H1 (cell line): ENCODE data around the gene HNRNPAB. TPM values are rescaled to one million over a fixed set of nuclear protein-coding genes. Genes with fewer than 3 reads are reported as not detected.
A peak's percentile ranks its signal among the peaks of the same experiment; 100 is the strongest.

Experiments used
- CTCF ChIA-PET: fragments of 300-600 bp; sonication (Branson Sonifier 250); formaldehyde crosslinking; loops from one replicate; lab custom pipeline; 2021; ENCODE audit not compliant: partially characterized antibody; lab: Charles Lee
- POLR2A ChIA-PET: fragments of 300-600 bp; sonication (Branson Sonifier 250); formaldehyde crosslinking; loops from one replicate; lab custom pipeline; 2021; ENCODE audit warnings: inconsistent platforms; ENCODE audit not compliant: partially characterized antibody; lab: Charles Lee
- DNase-seq, 2 experiments: peaks; one replicate each; pipeline versions ENCODE4 v3.0.0 to v3.0.0-alpha.2; 2010 to 2022; ENCODE audit warnings: low spot score in 2 of 2, low read depth in 1 of 2, mixed read lengths in 1 of 2
- FAIRE-seq: peaks from 2 replicates; lab custom pipeline; 2011; peaks lifted over from hg19 to GRCh38; lab: Jason Lieb, UNC
- H2AFZ ChIP-seq: 2 replicates; pipeline ENCODE4 v1.8.1; 2012; ENCODE audit warnings: low read length, inconsistent platforms
- H2AK5ac ChIP-seq: 2 replicates; pipeline ENCODE4 v1.6.1; 2013; ENCODE audit warnings: low read depth, low read length
- H2BK120ac ChIP-seq: replicated peaks from 2 replicates; pipeline ENCODE3; 2013; ENCODE audit warnings: low read depth, low read length, inconsistent platforms
- H2BK12ac ChIP-seq: 2 replicates; pipeline ENCODE4 v1.6.1; 2013; ENCODE audit warnings: low read depth, low read length
- H2BK15ac ChIP-seq: 2 replicates; pipeline ENCODE4 v1.6.1; 2013; ENCODE audit warnings: low read length
- H2BK20ac ChIP-seq: 2 replicates; pipeline ENCODE4 v1.6.1; 2013; ENCODE audit warnings: low read length
- H2BK5ac ChIP-seq: 2 replicates; pipeline ENCODE4 v1.6.1; 2013; ENCODE audit warnings: low read depth, low read length
- H3K14ac ChIP-seq: 2 replicates; pipeline ENCODE4 v1.6.1; 2013; ENCODE audit warnings: inconsistent platforms; ENCODE audit not compliant: insufficient read length
- H3K18ac ChIP-seq: 2 replicates; pipeline ENCODE4 v1.6.1; 2013; ENCODE audit warnings: low read length; ENCODE audit errors: extremely low read depth
- H3K23ac ChIP-seq: 2 replicates; pipeline ENCODE4 v1.6.1; 2013; ENCODE audit warnings: inconsistent platforms; ENCODE audit not compliant: insufficient read length
- H3K23me2 ChIP-seq: 2 replicates; pipeline ENCODE4 v1.6.1; 2013; ENCODE audit warnings: low read depth, low read length
- H3K27ac ChIP-seq: 2 replicates; pipeline ENCODE4 v1.6.1; 2011; ENCODE audit warnings: low read depth, low read length, inconsistent platforms
- H3K27me3 ChIP-seq, 4 experiments: replicated peaks in 1 of 4; 1 replicate in 1 of 4; 2 replicates in 3 of 4; pipeline versions ENCODE4 v1.6.1 to v1.8.1; 2011 to 2013; ENCODE audit warnings: low read length in 3 of 4, mild to moderate bottlenecking in 3 of 4, inconsistent platforms in 2 of 4, mixed read lengths in 2 of 4, moderate library complexity in 1 of 4; ENCODE audit not compliant: control insufficient read depth in 3 of 4, insufficient read depth in 3 of 4; ENCODE audit errors: extremely low read depth in 1 of 4
- H3K36me3 ChIP-seq, 4 experiments: 2 replicates each; pipeline versions ENCODE4 v1.6.1 to v1.8.1; 2011 to 2013; ENCODE audit warnings: mild to moderate bottlenecking in 4 of 4, low read length in 3 of 4, moderate library complexity in 2 of 4, control low read depth in 1 of 4, inconsistent platforms in 1 of 4; ENCODE audit not compliant: insufficient read depth in 4 of 4, control insufficient read depth in 2 of 4
- H3K4ac ChIP-seq: replicated peaks from 2 replicates; pipeline ENCODE3; 2013; ENCODE audit warnings: low read length, low read depth, mixed read lengths, inconsistent platforms; ENCODE audit not compliant: insufficient read length
- H3K4me1 ChIP-seq, 4 experiments: replicated peaks in 1 of 4; 1 replicate in 1 of 4; 2 replicates in 3 of 4; pipeline versions ENCODE4 v1.6.1 to v1.8.1; 2011 to 2013; ENCODE audit warnings: low read length in 3 of 4, inconsistent platforms in 2 of 4, mixed read lengths in 1 of 4; ENCODE audit not compliant: insufficient read depth in 4 of 4, control insufficient read depth in 3 of 4
- H3K4me2 ChIP-seq, 2 experiments: 2 replicates each; pipeline versions ENCODE4 v1.6.1 to v1.8.1; 2011 to 2013; ENCODE audit warnings: low read depth in 2 of 2, low read length in 2 of 2, control low read depth in 1 of 2, inconsistent platforms in 1 of 2, mild to moderate bottlenecking in 1 of 2; ENCODE audit not compliant: insufficient read depth in 1 of 2
- H3K4me3 ChIP-seq, 4 experiments: fragments of 200-600, 300-600 bp in 1 of 4; sonication (generic), shearing (Covaris generic), sonication (Bioruptor Twin) in 1 of 4; 2 replicates each; pipeline versions ENCODE4 v1.5.1 to v1.8.1; 2011 to 2016; ENCODE audit warnings: low read length in 4 of 4, low read depth in 3 of 4, control low read depth in 2 of 4, inconsistent platforms in 2 of 4, mild to moderate bottlenecking in 2 of 4, mixed read lengths in 1 of 4, moderate library complexity in 1 of 4; ENCODE audit not compliant: insufficient read depth in 2 of 4; ENCODE audit errors: extremely low read depth in 1 of 4
- H3K56ac ChIP-seq: replicated peaks from 2 replicates; pipeline ENCODE3; 2013; ENCODE audit warnings: low read depth, mild to moderate bottlenecking, mixed read lengths, low read length, inconsistent platforms; ENCODE audit not compliant: insufficient read length
- H3K79me1 ChIP-seq: 2 replicates; pipeline ENCODE4 v1.6.1; 2013; ENCODE audit warnings: low read depth, low read length, control low read depth
- H3K79me2 ChIP-seq, 2 experiments: 2 replicates each; pipeline versions ENCODE4 v1.6.1 to v1.8.1; 2012 to 2013; ENCODE audit warnings: low read length in 2 of 2, mild to moderate bottlenecking in 2 of 2, inconsistent platforms in 1 of 2; ENCODE audit not compliant: insufficient read depth in 2 of 2, control insufficient read depth in 1 of 2
- H3K9ac ChIP-seq, 4 experiments: replicated peaks in 1 of 4; 1 replicate in 1 of 4; 2 replicates in 3 of 4; pipeline versions ENCODE4 v1.6.1 to v1.8.1; 2011 to 2013; ENCODE audit warnings: low read depth in 3 of 4, low read length in 3 of 4, control low read depth in 2 of 4, mild to moderate bottlenecking in 2 of 4, moderate library complexity in 2 of 4, inconsistent platforms in 1 of 4; ENCODE audit errors: extremely low read depth in 1 of 4
- H3K9me3 ChIP-seq, 2 experiments: 2 replicates each; pipeline versions ENCODE4 v1.6.1 to v1.8.1; 2012 to 2013; ENCODE audit warnings: mild to moderate bottlenecking in 2 of 2, moderate library complexity in 2 of 2, control low read depth in 1 of 2, inconsistent platforms in 1 of 2, low read depth in 1 of 2, low read length in 1 of 2, mixed read lengths in 1 of 2; ENCODE audit not compliant: insufficient read depth in 2 of 2
- H4K20me1 ChIP-seq, 2 experiments: replicated peaks in 1 of 2; 2 replicates each; pipeline versions ENCODE3 to v1.8.1; 2011 to 2013; ENCODE audit warnings: inconsistent platforms in 2 of 2, low read length in 2 of 2, mild to moderate bottlenecking in 1 of 2; ENCODE audit not compliant: insufficient read depth in 2 of 2, control insufficient read depth in 1 of 2
- H4K5ac ChIP-seq: 2 replicates; pipeline ENCODE4 v1.6.1; 2013; ENCODE audit warnings: low read length, low read depth, mixed read lengths, inconsistent platforms; ENCODE audit not compliant: insufficient read length
- H4K8ac ChIP-seq: 2 replicates; pipeline ENCODE4 v1.8.0; 2013; ENCODE audit warnings: mild to moderate bottlenecking, moderate library complexity, low read length, inconsistent platforms; ENCODE audit not compliant: insufficient read depth; ENCODE audit errors: extremely low read depth
- H4K91ac ChIP-seq: replicated peaks from 2 replicates; pipeline ENCODE3; 2013; ENCODE audit warnings: low read length, mixed read lengths, inconsistent platforms; ENCODE audit not compliant: insufficient read length
- CHD1 ChIP-seq: IDR thresholded peaks from 2 replicates; pipeline ENCODE4 v1.6.1; 2012; ENCODE audit warnings: low read depth, low read length, improper control_type of control experiment
- JUN ChIP-seq: IDR thresholded peaks from 2 replicates; pipeline ENCODE4 v1.6.1; 2011; ENCODE audit warnings: low read depth, mild to moderate bottlenecking, improper control_type of control experiment, low read length
- KDM4A ChIP-seq: IDR thresholded peaks from one replicate; pipeline ENCODE4 v1.7.1; 2012; ENCODE audit warnings: low read depth, mild to moderate bottlenecking, moderate library complexity, low read length, inconsistent platforms; ENCODE audit not compliant: severe bottlenecking
- RFX5 ChIP-seq: IDR thresholded peaks from 2 replicates; pipeline ENCODE4 v1.6.1; 2011; ENCODE audit warnings: low read depth, low read length, improper control_type of control experiment, borderline replicate concordance
- SIX5 ChIP-seq: IDR thresholded peaks from 2 replicates; pipeline ENCODE4 v1.6.1; 2011; ENCODE audit warnings: mild to moderate bottlenecking, low read depth, low read length
- ZNF274 ChIP-seq: IDR thresholded peaks from 2 replicates; pipeline ENCODE4 v1.7.0; 2012; ENCODE audit warnings: low read length, borderline replicate concordance; ENCODE audit errors: extremely low read depth
- WGBS, 2 experiments: shearing (Covaris generic) in 1 of 2; methylation state at CpG; one replicate each; pipeline versions ENCODE4 v1.1.6 to v1.1.7; 2013 to 2015; ENCODE audit warnings: low lambda C conversion rate in 2 of 2, mixed read lengths in 2 of 2, inconsistent platforms in 1 of 2, low coverage in 1 of 2, missing lambda C conversion rate in 1 of 2; ENCODE audit not compliant: insufficient replicate concordance in 2 of 2, insufficient coverage in 1 of 2, insufficient read length in 1 of 2; ENCODE audit errors: extremely low coverage in 1 of 2, missing lambda C conversion rate in 1 of 2; 5-methylcytosine and 5-hydroxymethylcytosine counted together
- polyA plus RNA-seq, 7 experiments: library from polyadenylated mRNA; depleted of rRNA in 3 of 7; stranded (reverse) in 5 of 7; unstranded in 2 of 7; fragments of >200 nt in 5 of 7; fragments of 200-250 nt in 2 of 7; gene quantifications; 1 replicate in 5 of 7; 2 replicates in 1 of 7; 4 replicates in 1 of 7; pipeline versions ENCODE4 v1.2.1 to v1.2.3, GENCODE V29; 2011 to 2013; ENCODE audit warnings: missing spikeins in 2 of 7, mixed read lengths in 2 of 7
- total RNA-seq: library from RNA; stranded (reverse); fragmentation: NEBNext Ultra II Directional; extraction: Animal tissue kit (Norgen Biotek cat#: 25700); gene quantifications from 2 replicates; pipeline ENCODE4 v1.2.1, GENCODE V29; 2021

Gene HNRNPAB
- total and polyA plus RNA-seq, 2 of the 8 experiments (the other 6 are each of a cell fraction or from before 2014, with no cell fraction given) = 373 to 563 TPM

DNA sequence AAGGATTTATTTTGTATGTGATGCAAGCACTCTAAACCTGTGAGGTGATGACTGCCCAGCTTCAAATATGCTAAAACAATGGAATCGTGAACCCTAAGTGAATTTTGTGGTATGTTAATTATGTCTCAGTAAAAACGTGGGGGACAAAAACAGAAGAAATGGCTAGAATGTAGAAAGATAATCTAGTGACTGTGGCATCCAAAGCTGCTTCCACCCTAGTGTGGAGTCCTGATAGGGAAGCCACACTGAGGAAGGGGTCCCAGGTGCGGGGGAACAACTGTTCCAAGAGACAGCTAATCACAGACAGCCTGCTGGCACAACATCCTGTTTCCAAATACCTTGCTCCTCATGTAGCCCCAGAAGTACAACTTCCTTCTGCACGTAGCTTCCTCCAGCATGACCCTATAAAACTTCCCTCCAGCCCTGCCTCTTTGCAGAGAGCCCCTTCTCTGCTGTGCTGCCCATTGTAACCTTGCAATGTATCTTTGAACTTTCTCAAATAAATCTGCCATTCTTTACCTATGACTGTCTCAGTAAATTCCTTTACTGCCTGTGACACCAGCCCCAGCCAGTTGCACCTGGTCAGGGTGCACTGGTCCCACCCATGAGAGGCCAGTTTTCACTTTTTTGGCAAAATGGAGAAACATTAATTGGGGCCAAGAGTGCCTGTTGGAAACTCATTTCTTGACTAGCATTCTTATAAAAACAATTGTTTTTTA lies 22.0 kb upstream of the HNRNPAB start:
- FAIRE-seq (peak; percentile 19), DNase-seq (no peak)
- 0 out of 2 replicates have a peak overlapping the region, but pooled peaks have one; percentile 67 for H2BK15ac ChIP-seq
- H3K56ac ChIP-seq = no peak overlapping the region
- H2AFZ ChIP-seq = peak overlapping the region; percentile 63
- H3K9ac ChIP-seq = peak overlapping the region in 1 of 4 experiments; percentile 7; a peak in 1 of 7 replicates
- H3K27me3 ChIP-seq = no peaks in the 10 kb centered on the region
- no peak overlapping the region for H4K5ac ChIP-seq
- H3K4ac ChIP-seq = no peak overlapping the region
- H3K4me1 ChIP-seq = peaks cover 2 to 25% (median 16%) of the 10 kb centered on the region in 4 experiments; a peak in 6 of 7 replicates
- peak overlapping the region; percentile 68 for H4K91ac ChIP-seq
- 0 out of 2 replicates have a peak overlapping the region, but pooled peaks have one; percentile 9 for H3K18ac ChIP-seq
- no peaks in the 10 kb centered on the region for H4K20me1 ChIP-seq
- H4K8ac ChIP-seq = no peak overlapping the region
- no peaks in the 10 kb centered on the region for H3K79me2 ChIP-seq
- peak overlapping the region; percentile 83 for H2BK120ac ChIP-seq
- no peaks in the 10 kb centered on the region for H3K9me3 ChIP-seq
- H3K4me3 ChIP-seq = no peak overlapping the region
- no peaks in the 10 kb centered on the region for H3K36me3 ChIP-seq
- no peak overlapping the region for H2AK5ac ChIP-seq
- H3K23ac ChIP-seq = no peak overlapping the region
- 61% methylated on average over 4 of the region's 4 CpGs; no CpG with 5 or more reads in 1 of the 2 experiments for WGBS, 2 experiments
- 0 out of 2 replicates have a peak, but pooled peaks cover 2% of the 10 kb centered on the region for H3K23me2 ChIP-seq
- H2BK5ac ChIP-seq = peak overlapping the region; percentile 28; the same call in 1 of the 2 replicates
- ChIA-PET CTCF (interaction anchor here (0.8 to 7.2 kb wide), 8 partner anchors 12 to 106 kb away, joined by 3 to 54 read pairs (median 3); partner anchors contain the start of gene HNRNPAB), POLR2A (interaction anchor here (0.6 to 38.5 kb wide), 6 partner anchors 15 to 93 kb away, joined by 3 to 985 read pairs (median 12); partner anchors contain the start of gene HNRNPAB)
- H3K79me1 ChIP-seq = no peaks in the 10 kb centered on the region
- no peak overlapping the region for H3K4me2 ChIP-seq
- peak overlapping the region; percentile 40 for H2BK12ac ChIP-seq
- H3K27ac ChIP-seq = peak overlapping the region; percentile 15; the same call in 1 of the 2 replicates
- H2BK20ac ChIP-seq = peak overlapping the region; percentile 50; the same call in 1 of the 2 replicates
- no peak overlapping the region for H3K14ac ChIP-seq
- TF ChIP-seq SIX5 (no peak), ZNF274 (no peak), JUN (no peak), CHD1 (no peak), KDM4A (no peak), RFX5 (no peak)
